Astrocyte (in vitro differentiated cells and primary cell): ENCODE measurements around the gene SMARCD1.

ENCODE experiments used
- EZH2 ChIP-seq: IDR thresholded peaks from 2 replicates; pipeline ENCODE4 v1.6.1; 2012; ENCODE audit warnings: mild to moderate bottlenecking, low read length, inconsistent platforms; ENCODE audit not compliant: insufficient read depth
- TF ChIP-seq, protein P1 (sequence below): IDR thresholded peaks from 2 replicates; pipeline ENCODE4 v1.5.1; 2011; ENCODE audit warnings: low read depth, mild to moderate bottlenecking, inconsistent platforms, low read length, moderate library complexity; ENCODE audit not compliant: insufficient read depth

DNA sequence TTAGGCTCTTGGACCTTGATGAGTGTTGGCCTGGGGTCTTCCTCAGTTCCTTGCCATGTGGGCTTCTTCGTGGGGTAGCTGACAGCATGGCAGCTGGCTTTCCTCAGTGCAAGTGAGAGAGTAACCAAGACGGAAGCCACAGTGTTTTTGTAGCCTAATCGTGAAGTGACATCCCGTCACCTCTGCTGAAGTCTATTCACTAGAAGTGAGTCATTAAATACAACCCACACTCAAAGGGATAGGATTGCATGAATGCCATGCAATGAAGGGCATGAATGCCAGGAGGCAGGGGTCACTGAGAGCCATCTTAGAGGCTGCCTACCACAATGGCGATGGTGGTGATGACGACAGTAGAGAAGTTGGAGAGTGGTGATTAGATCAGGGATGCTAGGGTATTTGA is 41.3 kb upstream of the SMARCD1 start:
- TF ChIP-seq, protein P1, sequence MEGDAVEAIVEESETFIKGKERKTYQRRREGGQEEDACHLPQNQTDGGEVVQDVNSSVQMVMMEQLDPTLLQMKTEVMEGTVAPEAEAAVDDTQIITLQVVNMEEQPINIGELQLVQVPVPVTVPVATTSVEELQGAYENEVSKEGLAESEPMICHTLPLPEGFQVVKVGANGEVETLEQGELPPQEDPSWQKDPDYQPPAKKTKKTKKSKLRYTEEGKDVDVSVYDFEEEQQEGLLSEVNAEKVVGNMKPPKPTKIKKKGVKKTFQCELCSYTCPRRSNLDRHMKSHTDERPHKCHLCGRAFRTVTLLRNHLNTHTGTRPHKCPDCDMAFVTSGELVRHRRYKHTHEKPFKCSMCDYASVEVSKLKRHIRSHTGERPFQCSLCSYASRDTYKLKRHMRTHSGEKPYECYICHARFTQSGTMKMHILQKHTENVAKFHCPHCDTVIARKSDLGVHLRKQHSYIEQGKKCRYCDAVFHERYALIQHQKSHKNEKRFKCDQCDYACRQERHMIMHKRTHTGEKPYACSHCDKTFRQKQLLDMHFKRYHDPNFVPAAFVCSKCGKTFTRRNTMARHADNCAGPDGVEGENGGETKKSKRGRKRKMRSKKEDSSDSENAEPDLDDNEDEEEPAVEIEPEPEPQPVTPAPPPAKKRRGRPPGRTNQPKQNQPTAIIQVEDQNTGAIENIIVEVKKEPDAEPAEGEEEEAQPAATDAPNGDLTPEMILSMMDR = no peak
- no peak for TF ChIP-seq EZH2
